Astrocyte (in vitro differentiated cells and primary cell): ENCODE results near the gene PDE1A. TPM values are rescaled to one million over a fixed set of nuclear protein-coding genes. Genes with fewer than 3 reads are reported as not detected.

Experiments used
- DNase-seq: peaks from one replicate; pipeline ENCODE4 v3.0.0-alpha.2; 2010; ENCODE audit warnings: low read depth
- FAIRE-seq: peaks from 2 replicates; lab custom pipeline; 2011; peaks lifted over from hg19 to GRCh38; lab: Jason Lieb, UNC
- H2AFZ ChIP-seq: 2 replicates; pipeline ENCODE4 v1.6.0; 2012; ENCODE audit warnings: low read depth, low read length, inconsistent platforms
- H3K27ac ChIP-seq: 2 replicates; pipeline ENCODE4 v1.5.1; 2011; ENCODE audit warnings: low read depth, low read length, inconsistent platforms
- H3K27me3 ChIP-seq: 2 replicates; pipeline ENCODE4 v1.6.0; 2011; ENCODE audit warnings: low read length, inconsistent platforms; ENCODE audit not compliant: insufficient read depth
- H3K36me3 ChIP-seq: 2 replicates; pipeline ENCODE4 v1.5.1; 2011; ENCODE audit warnings: low read length, inconsistent platforms; ENCODE audit not compliant: insufficient read depth
- H3K4me1 ChIP-seq: 2 replicates; pipeline ENCODE4 v1.5.1; 2011; ENCODE audit warnings: low read length, inconsistent platforms; ENCODE audit not compliant: insufficient read depth
- H3K4me2 ChIP-seq: 2 replicates; pipeline ENCODE4 v1.6.0; 2012; ENCODE audit warnings: low read length, inconsistent platforms
- H3K4me3 ChIP-seq: 2 replicates; pipeline ENCODE4 v1.5.1; 2011; ENCODE audit warnings: low read depth, mild to moderate bottlenecking, low read length, inconsistent platforms; ENCODE audit not compliant: insufficient read depth
- H3K79me2 ChIP-seq: 2 replicates; pipeline ENCODE4 v1.6.0; 2012; ENCODE audit warnings: mild to moderate bottlenecking, low read length, inconsistent platforms; ENCODE audit not compliant: insufficient read depth
- H3K9ac ChIP-seq: 2 replicates; pipeline ENCODE4 v1.6.0; 2012; ENCODE audit warnings: mild to moderate bottlenecking, low read length, inconsistent platforms
- H3K9me3 ChIP-seq: 2 replicates; pipeline ENCODE4 v1.5.1; 2012; ENCODE audit warnings: low read depth, mild to moderate bottlenecking, low read length, inconsistent platforms; ENCODE audit not compliant: insufficient read depth
- H4K20me1 ChIP-seq: 2 replicates; pipeline ENCODE4 v1.6.0; 2012; ENCODE audit warnings: low read length, inconsistent platforms; ENCODE audit not compliant: insufficient read depth
- H3K27ac Mint-ChIP-seq: one replicate; pipeline ENCODE4 v1.8.0; 2021; ENCODE audit warnings: mild to moderate bottlenecking, mixed read lengths; ENCODE audit not compliant: unreplicated experiment
- H3K27me3 Mint-ChIP-seq: one replicate; pipeline ENCODE4 v1.8.0; 2021; ENCODE audit warnings: low read depth, mixed read lengths; ENCODE audit not compliant: unreplicated experiment
- H3K36me3 Mint-ChIP-seq: one replicate; pipeline ENCODE4 v1.8.0; 2021; ENCODE audit warnings: low read depth, mixed read lengths; ENCODE audit not compliant: unreplicated experiment
- H3K4me1 Mint-ChIP-seq: one replicate; pipeline ENCODE4 v1.8.0; 2021; ENCODE audit warnings: low read depth, mixed read lengths; ENCODE audit not compliant: unreplicated experiment
- H3K4me3 Mint-ChIP-seq: one replicate; pipeline ENCODE4 v1.8.0; 2021; ENCODE audit warnings: mild to moderate bottlenecking, moderate library complexity, mixed read lengths; ENCODE audit not compliant: unreplicated experiment
- H3K9me3 Mint-ChIP-seq: one replicate; pipeline ENCODE4 v1.8.0; 2021; ENCODE audit warnings: mild to moderate bottlenecking, mixed read lengths; ENCODE audit not compliant: unreplicated experiment
- EZH2 ChIP-seq: IDR thresholded peaks from 2 replicates; pipeline ENCODE4 v1.6.1; 2012; ENCODE audit warnings: mild to moderate bottlenecking, low read length, inconsistent platforms; ENCODE audit not compliant: insufficient read depth
- total RNA-seq: library from RNA; stranded (reverse); gene quantifications from 2 replicates; pipeline ENCODE4 v1.2.1, GENCODE V29; 2021
- TF ChIP-seq, protein P1 (sequence below): IDR thresholded peaks from 2 replicates; pipeline ENCODE4 v1.5.1; 2011; ENCODE audit warnings: low read depth, mild to moderate bottlenecking, inconsistent platforms, low read length, moderate library complexity; ENCODE audit not compliant: insufficient read depth

The PDE1A gene
- total RNA-seq, 1 donor from 2014 or later: 0.32 TPM

DNA sequence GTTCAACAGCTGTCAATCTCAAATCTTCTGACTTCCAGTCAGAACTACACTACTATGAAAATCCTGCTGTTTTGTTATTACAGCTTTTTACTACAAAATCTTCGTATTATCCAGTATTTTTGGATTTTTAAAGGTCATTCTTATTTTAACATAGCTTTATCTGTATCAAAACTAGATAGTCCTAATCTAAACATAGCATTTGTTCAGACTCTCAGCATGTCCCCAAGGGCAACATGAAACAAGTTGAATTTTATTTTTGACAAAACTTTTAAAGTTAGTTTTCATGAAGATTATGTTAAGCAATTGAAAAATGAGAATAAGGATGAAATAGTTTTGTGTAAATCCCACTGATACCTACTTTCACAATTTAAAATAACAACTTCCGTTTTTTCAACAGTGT is 48.1 kb downstream of the PDE1A start:
- Mint-ChIP-seq H3K4me1 (peaks cover 4% of the 10 kb centered on the region), H3K4me3 (no peak overlapping the region), H3K27me3 (no peaks in the 10 kb centered on the region), H3K36me3 (no peaks in the 10 kb centered on the region), H3K27ac (no peak overlapping the region), H3K9me3 (peaks cover 9% of the 10 kb centered on the region)
- Histone ChIP-seq H3K4me1 (no peaks in the 10 kb centered on the region), H3K4me2 (no peak overlapping the region), H3K9me3 (no peaks in the 10 kb centered on the region), H4K20me1 (no peaks in the 10 kb centered on the region), H3K27ac (no peak overlapping the region), H3K36me3 (no peaks in the 10 kb centered on the region), H3K79me2 (no peaks in the 10 kb centered on the region), H3K4me3 (no peak overlapping the region), H3K27me3 (no peaks in the 10 kb centered on the region), H3K9ac (no peak overlapping the region), H2AFZ (no peak overlapping the region)
- no peak for DNase-seq
- FAIRE-seq: peak; percentile 32
- TF ChIP-seq, protein P1, sequence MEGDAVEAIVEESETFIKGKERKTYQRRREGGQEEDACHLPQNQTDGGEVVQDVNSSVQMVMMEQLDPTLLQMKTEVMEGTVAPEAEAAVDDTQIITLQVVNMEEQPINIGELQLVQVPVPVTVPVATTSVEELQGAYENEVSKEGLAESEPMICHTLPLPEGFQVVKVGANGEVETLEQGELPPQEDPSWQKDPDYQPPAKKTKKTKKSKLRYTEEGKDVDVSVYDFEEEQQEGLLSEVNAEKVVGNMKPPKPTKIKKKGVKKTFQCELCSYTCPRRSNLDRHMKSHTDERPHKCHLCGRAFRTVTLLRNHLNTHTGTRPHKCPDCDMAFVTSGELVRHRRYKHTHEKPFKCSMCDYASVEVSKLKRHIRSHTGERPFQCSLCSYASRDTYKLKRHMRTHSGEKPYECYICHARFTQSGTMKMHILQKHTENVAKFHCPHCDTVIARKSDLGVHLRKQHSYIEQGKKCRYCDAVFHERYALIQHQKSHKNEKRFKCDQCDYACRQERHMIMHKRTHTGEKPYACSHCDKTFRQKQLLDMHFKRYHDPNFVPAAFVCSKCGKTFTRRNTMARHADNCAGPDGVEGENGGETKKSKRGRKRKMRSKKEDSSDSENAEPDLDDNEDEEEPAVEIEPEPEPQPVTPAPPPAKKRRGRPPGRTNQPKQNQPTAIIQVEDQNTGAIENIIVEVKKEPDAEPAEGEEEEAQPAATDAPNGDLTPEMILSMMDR: no peak
- no peak for TF ChIP-seq EZH2

DNA sequence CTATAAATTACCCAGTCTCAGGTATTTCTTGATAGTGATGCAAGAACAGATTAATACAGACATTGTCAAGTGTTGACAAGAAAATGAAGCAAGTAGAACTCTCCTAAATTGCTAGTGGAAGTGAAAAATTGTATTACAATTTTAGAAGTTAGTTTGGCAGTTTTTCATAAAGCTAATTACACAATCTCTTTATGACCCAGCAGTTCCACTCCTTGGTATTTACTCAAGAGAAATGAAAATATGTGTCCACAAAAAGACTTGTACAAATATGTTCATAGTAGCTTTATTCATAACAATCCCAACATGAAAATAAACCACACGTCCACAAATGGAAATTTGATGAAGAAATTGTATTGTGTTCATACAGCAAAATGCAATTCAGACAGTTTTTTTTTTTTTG is 49.4 kb downstream of the PDE1A start:
- no peak overlapping the region for H3K4me2 ChIP-seq
- no peak for DNase-seq
- Mint-ChIP-seq H3K27ac (no peak overlapping the region), H3K36me3 (no peaks in the 10 kb centered on the region), H3K4me3 (no peak overlapping the region), H3K9me3 (peaks cover 9% of the 10 kb centered on the region), H3K4me1 (peaks cover 12% of the 10 kb centered on the region), H3K27me3 (no peaks in the 10 kb centered on the region)
- no peak overlapping the region for H3K27ac ChIP-seq
- no peak overlapping the region for H3K4me3 ChIP-seq
- H3K27me3 ChIP-seq: no peaks in the 10 kb centered on the region
- H3K9ac ChIP-seq: no peak overlapping the region
- no peaks in the 10 kb centered on the region for H3K9me3 ChIP-seq
- H3K4me1 ChIP-seq: peaks cover 8% of the 10 kb centered on the region
- no peaks in the 10 kb centered on the region for H3K79me2 ChIP-seq
- FAIRE-seq: no peak
- no peaks in the 10 kb centered on the region for H3K36me3 ChIP-seq
- H2AFZ ChIP-seq: no peak overlapping the region
- TF ChIP-seq EZH2: no peak
- TF ChIP-seq, protein P1: no peak
- H4K20me1 ChIP-seq: no peaks in the 10 kb centered on the region

DNA sequence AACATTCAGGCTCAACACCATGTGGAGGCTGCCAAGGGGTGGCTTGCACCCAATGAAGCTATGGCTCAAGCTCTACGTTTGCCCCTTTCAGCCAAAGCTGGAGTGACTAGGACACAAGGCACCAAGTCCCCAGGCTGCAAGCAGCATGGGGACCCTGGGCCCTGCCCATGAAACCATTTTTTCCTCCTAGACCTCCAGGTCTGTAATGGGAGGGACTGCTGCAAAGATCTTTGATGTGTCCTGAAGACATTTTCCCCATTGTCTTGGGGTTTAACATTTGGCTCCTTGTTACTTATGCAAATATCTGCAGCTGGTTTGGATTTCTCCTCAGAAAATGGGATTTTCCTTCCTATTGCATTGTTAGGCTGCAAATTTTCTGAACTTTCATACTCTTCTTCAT is 51.0 kb downstream of the PDE1A start:
- Histone ChIP-seq H3K36me3 (no peaks in the 10 kb centered on the region), H4K20me1 (no peaks in the 10 kb centered on the region), H3K27ac (no peak overlapping the region), H3K27me3 (no peaks in the 10 kb centered on the region), H2AFZ (no peak overlapping the region), H3K4me1 (peaks cover 11% of the 10 kb centered on the region), H3K9me3 (no peaks in the 10 kb centered on the region), H3K4me2 (no peak overlapping the region), H3K4me3 (no peak overlapping the region), H3K9ac (no peak overlapping the region), H3K79me2 (no peaks in the 10 kb centered on the region)
- no peaks in the 10 kb centered on the region for H3K27me3 Mint-ChIP-seq
- peaks cover 9% of the 10 kb centered on the region for H3K9me3 Mint-ChIP-seq
- H3K4me1 Mint-ChIP-seq: peaks cover 12% of the 10 kb centered on the region
- H3K27ac Mint-ChIP-seq: no peak overlapping the region
- TF ChIP-seq, protein P1: no peak
- TF ChIP-seq EZH2: no peak
- no peak for FAIRE-seq
- no peaks in the 10 kb centered on the region for H3K36me3 Mint-ChIP-seq
- no peak for DNase-seq
- no peak overlapping the region for H3K4me3 Mint-ChIP-seq
